SK-N-SH (cell line): ENCODE measurements around the gene SUCNR1. TPM values are rescaled to one million over a fixed set of nuclear protein-coding genes. Genes with fewer than 3 reads are reported as not detected.

Source experiments
- CTCF ChIA-PET: fragments of 300-600, 350-600 bp; formaldehyde crosslinking; extraction: SDS; loops from one replicate; lab custom pipeline; 2021; lab: Yijun Ruan, JAX
- POLR2A ChIA-PET: fragments of 350-600 bp; sonication (Branson Sonifier 250); formaldehyde crosslinking; extraction: SDS; loops from one replicate; lab custom pipeline; 2020; ENCODE audit warnings: antibody characterized with exemption, inconsistent platforms; lab: Yijun Ruan, JAX
- DNase-seq: peaks from one replicate; pipeline ENCODE4 v3.0.0; 2012
- H2AFZ ChIP-seq: fragments of 200-600 bp; sonication (generic); 2 replicates; pipeline ENCODE4 v1.8.1; 2016; ENCODE audit warnings: antibody characterized with exemption, mild to moderate bottlenecking, low read depth
- H3F3A ChIP-seq: fragments of 200-600 bp; sonication (generic); replicated peaks from 2 replicates; pipeline ENCODE3; 2016; ENCODE audit warnings: antibody characterized with exemption, mild to moderate bottlenecking; ENCODE audit not compliant: insufficient read depth
- H3K27ac ChIP-seq, 2 experiments: fragments of 200-500 bp in 1 of 2; fragments of 200-600 bp in 1 of 2; sonication (Bioruptor generic) in 1 of 2; sonication (generic), shearing (Covaris generic) in 1 of 2; 2 replicates each; pipeline versions ENCODE4 v1.5.1 to v1.6.1; 2014 to 2016; ENCODE audit warnings: low read depth in 2 of 2, inconsistent platforms in 1 of 2, low read length in 1 of 2, mild to moderate bottlenecking in 1 of 2, mixed read lengths in 1 of 2
- H3K27me3 ChIP-seq: fragments of 200-600 bp; sonication (generic), shearing (Covaris generic); 2 replicates; pipeline ENCODE4 v1.6.1; 2016; ENCODE audit warnings: mixed run types; ENCODE audit not compliant: insufficient read depth
- H3K36me3 ChIP-seq, 2 experiments: fragments of 200-500 bp in 1 of 2; fragments of 200-600 bp in 1 of 2; sonication (Bioruptor generic) in 1 of 2; sonication (generic) in 1 of 2; replicated peaks in 1 of 2; 2 replicates each; pipeline versions ENCODE3 to v1.5.1; 2014 to 2016; ENCODE audit warnings: low read length in 1 of 2, mild to moderate bottlenecking in 1 of 2; ENCODE audit not compliant: insufficient read depth in 2 of 2, control insufficient read depth in 1 of 2
- H3K4me1 ChIP-seq, 2 experiments: fragments of 200-500 bp in 1 of 2; fragments of 200-600 bp in 1 of 2; sonication (Bioruptor generic) in 1 of 2; sonication (generic), shearing (Covaris generic) in 1 of 2; 2 replicates each; pipeline versions ENCODE4 v1.5.1 to v1.6.1; 2014 to 2016; ENCODE audit warnings: low read depth in 1 of 2, low read length in 1 of 2, mixed run types in 1 of 2; ENCODE audit not compliant: insufficient read depth in 2 of 2, control insufficient read depth in 1 of 2
- H3K4me2 ChIP-seq: fragments of 200-600 bp; sonication (generic), shearing (Covaris generic); 2 replicates; pipeline ENCODE4 v1.6.1; 2017; ENCODE audit warnings: mixed run types
- H3K4me3 ChIP-seq, 2 experiments: fragments of 200-500 bp in 1 of 2; fragments of 200-600 bp in 1 of 2; sonication (Bioruptor generic) in 1 of 2; sonication (generic), shearing (Covaris generic) in 1 of 2; 2 replicates each; pipeline versions ENCODE4 v1.5.1 to v1.8.1; 2014 to 2016; ENCODE audit warnings: low read depth in 2 of 2, inconsistent platforms in 1 of 2, low read length in 1 of 2, mild to moderate bottlenecking in 1 of 2, mixed read lengths in 1 of 2, moderate library complexity in 1 of 2
- H3K79me2 ChIP-seq: fragments of 200-600 bp; sonication (generic); 2 replicates; pipeline ENCODE4 v1.8.1; 2017; ENCODE audit warnings: mild to moderate bottlenecking; ENCODE audit not compliant: insufficient read depth
- H3K9ac ChIP-seq: fragments of 200-600 bp; sonication (generic); 2 replicates; pipeline ENCODE4 v1.6.1; 2017; ENCODE audit warnings: mixed run types
- H3K9me2 ChIP-seq: fragments of 200-600 bp; sonication (generic); 2 replicates; pipeline ENCODE4 v1.6.1; 2017; ENCODE audit warnings: mixed run types
- H3K9me3 ChIP-seq: fragments of 200-600 bp; sonication (generic); 2 replicates; pipeline ENCODE4 v1.6.1; 2017; ENCODE audit warnings: mixed run types, mild to moderate bottlenecking, moderate library complexity
- H4K20me1 ChIP-seq: fragments of 200-600 bp; sonication (generic); 2 replicates; pipeline ENCODE4 v1.6.1; 2017; ENCODE audit warnings: mild to moderate bottlenecking, mixed run types; ENCODE audit not compliant: insufficient read depth
- ELF1 ChIP-seq: IDR thresholded peaks from 2 replicates; pipeline ENCODE4 v1.4.0; 2012
- EP300 ChIP-seq, 2 experiments: IDR thresholded peaks; 2 replicates each; pipeline versions ENCODE4 v1.4.0 to v1.6.1; 2012; ENCODE audit warnings: borderline replicate concordance in 1 of 2, low read depth in 1 of 2, low read length in 1 of 2
- GABPA ChIP-seq: IDR thresholded peaks from 2 replicates; pipeline ENCODE4 v1.4.0; 2012; ENCODE audit warnings: low read depth, mild to moderate bottlenecking
- IRF3 ChIP-seq: fragments of 150-350 bp; IDR thresholded peaks from 2 replicates; pipeline ENCODE4 v1.6.1; 2016; ENCODE audit warnings: mild to moderate bottlenecking, low read depth, low read length
- JUND ChIP-seq: IDR thresholded peaks from 2 replicates; pipeline ENCODE4 v1.4.0; 2012
- MAX ChIP-seq: IDR thresholded peaks from 2 replicates; pipeline ENCODE4 v1.4.0; 2012; ENCODE audit warnings: low read depth
- MXI1 ChIP-seq: IDR thresholded peaks from 2 replicates; pipeline ENCODE4 v1.6.1; 2012; ENCODE audit warnings: mild to moderate bottlenecking, low read depth, low read length, improper control_type of control experiment
- NFIC ChIP-seq: IDR thresholded peaks from 2 replicates; pipeline ENCODE4 v1.4.0; 2012; ENCODE audit warnings: borderline replicate concordance
- NRF1 ChIP-seq: IDR thresholded peaks from 2 replicates; pipeline ENCODE4 v1.6.1; 2012; ENCODE audit warnings: low read depth, mild to moderate bottlenecking, low read length
- RAD21 ChIP-seq: IDR thresholded peaks from 2 replicates; pipeline ENCODE4 v1.6.1; 2012; ENCODE audit warnings: mild to moderate bottlenecking, low read length
- RCOR1 ChIP-seq: fragments of 150-350 bp; IDR thresholded peaks from 2 replicates; pipeline ENCODE4 v1.6.1; 2017; ENCODE audit warnings: antibody characterized with exemption, low read length
- REST ChIP-seq: IDR thresholded peaks from 2 replicates; pipeline ENCODE4 v1.6.1; 2012; ENCODE audit warnings: mild to moderate bottlenecking, low read depth, low read length, moderate library complexity
- RFX5 ChIP-seq: IDR thresholded peaks from 2 replicates; pipeline ENCODE4 v1.6.1; 2012; ENCODE audit warnings: mild to moderate bottlenecking, improper control_type of control experiment, low read length
- RXRA ChIP-seq: IDR thresholded peaks from 2 replicates; pipeline ENCODE4 v1.4.0; 2012; ENCODE audit warnings: low read depth, mild to moderate bottlenecking, borderline replicate concordance
- SIN3A ChIP-seq: IDR thresholded peaks from 2 replicates; pipeline ENCODE4 v1.6.1; 2012; ENCODE audit warnings: low read depth, mild to moderate bottlenecking, low read length, moderate library complexity, borderline replicate concordance
- TEAD4 ChIP-seq: IDR thresholded peaks from 2 replicates; pipeline ENCODE4 v1.4.0; 2012; ENCODE audit warnings: mild to moderate bottlenecking, borderline replicate concordance; ENCODE audit not compliant: insufficient read depth
- USF1 ChIP-seq: IDR thresholded peaks from 2 replicates; pipeline ENCODE4 v1.4.0; 2012; ENCODE audit warnings: low read depth, borderline replicate concordance
- WGBS: methylation state at CpG from one replicate; pipeline ENCODE4 v1.1.6; 2017; ENCODE audit warnings: low lambda C conversion rate; 5-methylcytosine and 5-hydroxymethylcytosine counted together
- polyA plus RNA-seq, 3 experiments: library from polyadenylated mRNA; depleted of rRNA; stranded (reverse); fragments of >200 nt; gene quantifications; 2 replicates each; pipeline ENCODE4 v1.2.3, GENCODE V29; 2012

Gene SUCNR1
- polyA plus RNA-seq, 1 of the 3 experiments (the other 2 are of a cell fraction), result 1.5 TPM

- TF ChIP-seq EP300 (IDR thresholded peaks at IDR 0.05; ENCODE audit: borderline replicate concordance in 1 of 2, low read depth in 1 of 2, low read length in 1 of 2) (no peak), USF1 (no peak), MAX (no peak), JUND (no peak), GABPA (no peak), IRF3 (no peak), RCOR1 (no peak)
- H3F3A ChIP-seq, result peaks cover 50% of the 10 kb centered on the region
- H3K27ac ChIP-seq, result peak overlapping the region; percentile 67 to 89
- CTCF ChIA-PET, result no interaction called here
- no peaks in the 10 kb centered on the region for H3K9me3 ChIP-seq
- H3K36me3 ChIP-seq, result no peaks in the 10 kb centered on the region
- H3K9me2 ChIP-seq, result no peaks in the 10 kb centered on the region
- no peaks in the 10 kb centered on the region for H4K20me1 ChIP-seq
- H3K9ac ChIP-seq, result peak overlapping the region; percentile 32; the same call in 1 of the 2 replicates
- H3K4me1 ChIP-seq, result peaks cover 0 to 51% of the 10 kb centered on the region in 2 experiments; a peak in 1 of 4 replicates
- DNase-seq, result no peak
- H3K27me3 ChIP-seq, result no peaks in the 10 kb centered on the region
- H3K4me3 ChIP-seq, result no peak overlapping the region
- WGBS, result 10% methylated on average over 1 of the region's 1 CpG
- POLR2A ChIA-PET, result no interaction called here
- H2AFZ ChIP-seq, result no peak overlapping the region
- H3K4me2 ChIP-seq, result peak overlapping the region; percentile 60; the same call in 1 of the 2 replicates
- H3K79me2 ChIP-seq, result peaks cover 51% of the 10 kb centered on the region
These were observed 27.6 kb downstream of the SUCNR1 start for GRCh38 chr3:151900884-151901643.

GRCh38 chr3:151901644-151902285 lies 28.3 kb downstream of the SUCNR1 start:
- DNase-seq, result no peak
- no peak for TF ChIP-seq RXRA
- no peak for TF ChIP-seq USF1
- TF ChIP-seq NRF1, result no peak
- no peak for TF ChIP-seq ELF1
- no peak for TF ChIP-seq TEAD4
- no peak for TF ChIP-seq REST
- no peak for TF ChIP-seq IRF3
- TF ChIP-seq RFX5, result no peak
- TF ChIP-seq MXI1, result no peak
- no peak for TF ChIP-seq NFIC
- no peak for TF ChIP-seq SIN3A
- TF ChIP-seq JUND, result no peak
- TF ChIP-seq RAD21, result no peak
- peaks cover 58% of the 10 kb centered on the region for H3K79me2 ChIP-seq
- POLR2A ChIA-PET, result no interaction called here
- peak overlapping the region; percentile 60; the same call in 1 of the 2 replicates for H3K4me2 ChIP-seq
- H3K4me1 ChIP-seq, result peaks cover 0 to 55% of the 10 kb centered on the region in 2 experiments; a peak in 2 of 4 replicates
- no peaks in the 10 kb centered on the region for H3K27me3 ChIP-seq
- H3K27ac ChIP-seq, result peak overlapping the region; percentile 67 to 89; a peak in 3 of 4 replicates
- no peaks in the 10 kb centered on the region for H3K36me3 ChIP-seq
- WGBS, result 25% methylated on average over 3 of the region's 3 CpGs
- H3K4me3 ChIP-seq, result no peak overlapping the region
- no peaks in the 10 kb centered on the region for H4K20me1 ChIP-seq
- CTCF ChIA-PET, result no interaction called here
- H2AFZ ChIP-seq, result no peak overlapping the region
- peaks cover 44% of the 10 kb centered on the region for H3F3A ChIP-seq
- H3K9ac ChIP-seq, result peak overlapping the region; percentile 32; the same call in 1 of the 2 replicates
- no peaks in the 10 kb centered on the region for H3K9me2 ChIP-seq
- H3K9me3 ChIP-seq, result no peaks in the 10 kb centered on the region
